NOMO-1 (cell line): ENCODE results near the gene INPP4B.

Source experiments
- DNase-seq, 2 experiments: peaks; one replicate each; lab custom pipeline; 2025; ENCODE audit not compliant: unreplicated experiment in 2 of 2; lab: John Stamatoyannopoulos, UW

INPP4B gene

DNA sequence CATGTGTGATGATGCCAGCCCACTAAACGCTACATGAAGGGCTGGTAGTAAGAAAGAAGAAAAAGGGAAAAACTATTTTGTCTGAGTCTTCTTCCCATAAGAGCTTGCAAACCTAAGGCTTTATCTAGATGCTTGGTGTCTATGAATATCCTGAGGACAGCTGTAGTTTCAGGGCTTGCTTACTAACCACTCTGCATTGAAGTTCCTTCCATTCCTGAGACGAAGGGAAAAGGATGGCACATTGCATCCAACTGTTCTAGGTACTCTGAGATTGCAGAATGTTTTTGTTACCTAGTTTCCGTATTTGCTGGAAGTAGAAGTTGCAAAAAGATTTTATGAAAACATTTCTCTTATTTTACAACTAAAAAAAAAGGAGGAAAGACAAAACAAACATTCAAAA is 665.1 kb downstream of the INPP4B start:
- DNase-seq, result no peak

DNA sequence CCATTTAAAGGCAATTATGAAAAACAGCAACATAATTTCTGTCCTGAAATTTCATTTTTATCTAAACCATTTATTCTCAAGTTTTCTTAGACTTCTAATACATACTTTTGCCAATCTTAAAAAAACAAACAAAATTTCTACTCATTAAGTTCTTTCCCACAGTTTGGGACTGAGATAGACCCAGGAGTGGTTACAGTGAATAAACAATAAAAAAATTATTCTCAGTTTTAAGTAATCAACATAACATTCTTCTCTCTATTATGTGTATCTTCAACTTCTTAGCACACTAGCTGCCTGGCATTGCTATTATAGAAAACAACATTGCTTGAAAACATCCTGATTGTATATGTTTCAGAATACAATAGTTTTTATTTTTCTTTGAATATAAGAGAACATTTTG is 676.9 kb downstream of the INPP4B start:
- no peak for DNase-seq

DNA sequence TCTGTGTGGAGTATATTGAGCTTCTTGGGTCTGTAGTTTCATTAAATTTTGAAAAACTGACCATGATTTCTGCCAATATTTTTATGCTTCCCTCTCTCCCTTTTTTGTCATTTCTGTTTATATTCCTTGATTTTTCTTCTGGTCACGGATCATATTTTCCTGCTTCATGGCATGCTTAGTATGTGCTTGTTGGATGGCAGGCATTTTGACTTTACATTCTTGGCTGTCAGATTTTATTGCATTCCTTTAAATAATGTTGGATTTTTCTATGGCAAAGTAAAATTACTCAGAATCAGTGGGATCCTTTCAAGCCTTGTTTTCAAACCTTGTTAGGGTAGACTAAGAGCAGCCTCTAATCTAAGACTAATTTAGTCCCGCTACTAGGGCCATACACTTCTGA is 677.9 kb downstream of the INPP4B start:
- no peak for DNase-seq

DNA sequence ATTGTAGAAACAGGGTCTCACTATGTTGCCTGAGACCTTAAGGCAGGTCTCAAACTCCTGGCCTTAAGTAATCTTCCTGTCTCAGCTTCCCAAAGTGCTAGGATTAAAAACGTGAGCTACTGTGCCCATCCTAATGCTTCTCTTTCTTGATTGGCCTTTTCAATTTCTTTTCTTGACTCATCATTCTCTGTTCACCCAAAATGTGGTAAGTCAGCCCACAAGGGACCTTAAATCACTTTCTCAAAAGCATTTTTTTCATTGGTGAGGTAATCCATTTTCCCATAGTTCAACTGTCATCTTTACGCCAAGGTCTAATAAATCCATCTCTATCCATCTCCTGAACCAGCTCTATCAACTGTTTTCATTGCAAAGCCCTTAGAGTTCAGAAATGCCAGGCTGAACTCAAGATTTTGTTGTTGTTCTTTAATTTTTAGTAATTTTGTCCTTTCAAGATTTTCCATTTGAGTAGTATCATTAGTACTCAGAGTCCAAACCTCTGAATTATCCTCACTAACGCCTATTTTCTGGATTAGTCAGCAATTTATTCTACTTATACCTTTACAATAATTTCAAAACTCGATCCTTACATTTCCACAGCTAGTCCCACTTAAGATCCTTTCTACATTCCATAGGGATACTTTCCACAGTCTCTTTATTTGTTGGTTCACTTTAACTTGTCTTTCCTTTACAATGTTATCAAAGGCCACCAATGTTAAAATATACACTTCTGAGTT is 681.2 kb downstream of the INPP4B start:
- DNase-seq, result no peak

DNA sequence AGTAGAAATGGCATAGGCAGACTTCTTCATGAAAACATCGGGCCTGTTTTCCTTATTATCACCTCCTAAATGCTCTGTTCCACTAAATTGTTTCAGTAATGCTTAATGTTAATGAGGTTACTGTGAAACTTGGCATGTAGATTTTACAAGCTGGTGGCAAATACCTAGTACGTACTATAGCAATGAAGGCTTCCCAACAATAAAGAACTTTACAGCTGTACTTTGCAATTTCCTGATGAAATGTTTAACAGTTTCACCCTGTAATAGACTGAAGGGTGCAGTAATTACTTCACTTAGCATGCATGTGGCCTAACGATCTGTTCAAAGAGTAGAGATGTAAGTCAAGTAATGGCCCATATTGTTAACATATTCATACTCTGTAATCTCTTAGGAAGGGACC is 685.0 kb downstream of the INPP4B start:
- DNase-seq, result no peak

DNA sequence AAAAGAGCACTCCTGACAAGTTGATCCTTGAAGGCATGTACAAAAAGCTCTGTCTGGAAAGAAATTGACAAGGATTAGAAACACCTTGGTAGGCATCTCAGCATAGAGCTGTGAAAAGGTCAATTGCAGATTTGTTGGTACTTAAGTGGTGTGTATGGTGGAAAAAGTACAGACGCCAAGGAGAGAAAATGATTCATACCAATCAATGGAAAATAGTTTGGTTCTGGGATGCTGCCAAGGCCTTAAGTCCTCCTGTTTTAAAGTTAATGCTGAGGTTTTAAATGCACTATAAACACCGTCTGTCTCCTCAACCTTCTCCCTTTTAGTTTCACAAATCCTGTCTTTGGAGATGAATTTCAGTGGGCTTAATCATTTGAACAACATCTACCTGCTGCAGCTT is 685.6 kb downstream of the INPP4B start:
- DNase-seq, result no peak

DNA sequence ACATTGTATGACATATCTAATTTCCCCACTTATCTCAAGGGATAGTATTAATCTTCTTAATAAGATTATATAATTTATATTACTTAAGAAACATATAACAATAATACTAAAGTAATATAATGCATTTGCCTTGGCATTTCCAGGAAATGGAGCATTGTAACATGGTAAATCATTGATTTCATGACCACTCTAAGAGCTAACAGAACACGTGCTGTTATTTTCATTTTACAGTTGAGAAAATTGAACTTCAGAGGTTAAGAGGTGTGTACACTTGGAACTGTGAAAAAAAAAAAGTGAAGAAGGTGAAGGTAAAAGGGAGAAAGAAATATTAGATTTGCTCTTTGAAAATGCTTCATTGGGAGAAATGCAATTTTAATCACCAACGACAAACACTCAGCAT is 687.1 kb downstream of the INPP4B start:
- no peak for DNase-seq

DNA sequence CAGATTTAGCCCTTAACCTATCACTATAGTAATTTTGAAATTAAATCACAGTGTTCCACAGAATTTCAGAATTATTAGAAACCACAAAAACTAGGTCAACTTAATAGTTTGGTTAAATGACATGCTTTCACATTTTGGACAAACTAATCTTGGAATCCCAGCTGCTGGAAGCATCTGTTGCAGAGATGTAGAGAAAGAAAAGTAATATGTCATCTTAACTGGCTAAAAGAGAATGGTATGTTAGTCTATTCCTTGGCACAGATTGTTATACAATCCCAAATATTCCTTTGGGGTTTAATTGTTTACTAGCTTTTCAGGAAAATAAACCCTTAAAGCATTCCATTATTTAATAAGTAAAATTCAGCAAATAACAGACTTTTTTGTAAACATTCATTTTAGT is 689.8 kb downstream of the INPP4B start:
- no peak for DNase-seq

DNA sequence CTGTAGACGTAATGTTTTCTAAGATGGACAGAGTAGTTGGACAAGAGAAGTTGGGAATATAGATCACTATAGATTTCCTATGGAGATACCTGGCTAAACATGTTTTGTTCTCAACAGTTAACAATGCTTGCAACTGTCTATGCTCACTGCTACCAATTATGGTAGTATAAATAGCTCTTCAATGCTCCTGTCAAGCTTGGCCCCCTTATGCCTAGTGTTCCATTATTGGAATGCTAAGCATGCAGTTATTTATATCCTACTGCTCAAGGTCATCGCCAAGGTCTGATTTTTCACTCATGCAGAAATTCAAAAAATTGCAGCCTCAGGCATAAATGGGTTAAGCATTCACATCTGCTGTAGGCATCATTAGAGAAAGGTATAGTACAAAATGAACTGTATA is 690.8 kb downstream of the INPP4B start:
- no peak for DNase-seq

DNA sequence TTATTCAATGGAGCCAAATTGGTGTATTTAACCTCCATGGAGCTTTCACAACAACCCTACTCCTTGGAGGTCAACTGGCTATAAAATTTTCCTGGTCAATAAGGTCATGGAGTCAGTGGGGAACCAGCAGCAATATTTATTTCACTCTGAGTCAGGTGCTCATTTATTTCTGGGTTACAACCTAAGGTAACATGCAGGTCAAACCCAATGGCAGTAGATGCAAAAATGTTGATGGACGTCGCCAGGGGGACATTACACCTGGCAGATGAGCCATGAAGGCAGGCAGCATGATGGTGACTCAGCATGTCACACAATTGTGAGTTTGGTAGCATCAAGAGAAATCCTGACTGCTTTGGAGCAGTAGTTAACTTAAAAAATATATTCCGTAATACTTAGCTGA is 695.6 kb downstream of the INPP4B start:
- no peak for DNase-seq

DNA sequence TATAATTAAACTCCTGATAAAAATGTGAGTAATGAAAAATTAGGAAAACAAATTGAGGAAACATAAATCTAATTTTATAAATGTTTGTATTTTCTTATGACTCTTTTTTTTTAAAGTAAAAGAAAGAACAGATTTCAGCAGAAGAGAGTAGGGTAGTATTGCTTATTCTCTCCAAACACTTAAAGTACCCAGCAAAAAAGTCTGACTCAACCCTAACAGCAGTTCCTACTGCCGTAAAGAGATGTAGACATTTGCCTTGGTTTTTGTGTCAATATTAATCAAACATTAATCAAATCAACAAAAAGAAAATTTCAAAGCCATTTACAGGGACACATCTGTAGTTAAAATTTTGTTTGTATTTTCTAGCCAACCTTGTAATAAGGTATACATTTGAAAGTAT is 701.3 kb downstream of the INPP4B start:
- DNase-seq, result no peak

DNA sequence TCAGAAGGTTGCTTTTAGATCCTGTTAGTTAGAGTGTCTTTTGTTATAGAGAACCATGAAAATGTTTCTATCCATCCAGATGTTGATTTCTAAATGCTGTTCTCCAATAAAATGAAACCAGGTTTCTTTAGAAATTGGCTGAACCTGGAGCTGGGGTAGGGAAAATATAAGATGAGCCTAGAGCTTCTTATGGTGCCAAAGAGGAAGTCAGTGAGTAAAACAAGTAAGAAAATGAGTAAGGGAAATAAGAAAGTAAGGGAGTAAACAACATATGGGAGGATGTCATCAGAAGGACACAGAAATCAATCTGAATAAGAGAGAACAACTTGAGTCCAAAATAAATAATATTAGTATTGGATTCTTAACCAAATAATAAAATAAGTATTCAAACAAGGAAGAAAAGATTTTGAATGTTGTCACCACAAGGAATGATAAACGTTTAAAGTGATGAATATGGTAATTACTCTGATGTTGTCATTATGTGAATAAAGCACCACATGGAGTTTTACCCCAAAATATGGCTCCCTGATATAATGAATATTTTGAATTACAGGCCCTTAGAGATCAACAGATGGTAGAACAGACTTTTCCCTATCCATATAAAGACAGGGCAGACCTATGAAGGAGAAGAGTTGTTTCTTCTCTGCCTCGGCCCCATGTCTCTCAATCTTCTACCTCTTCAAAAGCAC is 703.6 kb downstream of the INPP4B start:
- DNase-seq, result no peak

DNA sequence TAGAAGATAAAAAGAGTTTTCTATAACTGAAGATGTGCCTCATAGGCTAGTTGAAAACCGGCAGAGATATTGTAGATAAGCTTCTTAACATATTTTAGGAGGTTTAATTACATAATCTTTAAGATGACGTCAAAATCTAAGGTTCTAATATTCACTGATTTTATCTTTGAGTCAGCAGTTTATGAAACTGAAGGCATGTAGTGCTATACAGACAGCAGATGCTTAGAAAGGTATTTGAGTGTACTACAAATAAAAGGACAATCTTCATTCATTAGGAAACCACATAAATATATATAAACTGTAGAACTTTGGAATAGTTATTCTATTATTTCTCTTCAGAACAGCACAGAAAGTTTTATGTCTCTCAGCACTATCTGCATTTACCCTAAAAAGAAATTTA is 704.9 kb downstream of the INPP4B start:
- no peak for DNase-seq

DNA sequence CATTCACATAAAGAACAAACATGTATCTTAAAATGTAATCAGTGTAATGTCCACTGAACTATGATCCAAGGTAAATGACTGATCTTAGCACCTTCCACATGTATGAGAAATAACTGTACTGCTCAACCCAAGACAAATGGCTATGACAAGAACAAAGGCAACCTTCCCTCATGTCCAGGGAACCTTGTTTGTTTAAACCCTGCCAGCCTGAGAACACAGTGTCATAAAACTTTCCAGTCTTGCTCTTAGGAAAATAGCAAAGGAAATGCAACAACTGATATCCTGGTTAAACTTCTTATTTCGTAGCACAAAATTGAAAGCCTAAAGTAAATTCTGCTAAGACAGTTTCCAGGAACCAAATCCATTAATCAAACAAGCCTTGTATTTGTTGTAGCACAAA is 715.4 kb downstream of the INPP4B start:
- DNase-seq, result no peak

DNA sequence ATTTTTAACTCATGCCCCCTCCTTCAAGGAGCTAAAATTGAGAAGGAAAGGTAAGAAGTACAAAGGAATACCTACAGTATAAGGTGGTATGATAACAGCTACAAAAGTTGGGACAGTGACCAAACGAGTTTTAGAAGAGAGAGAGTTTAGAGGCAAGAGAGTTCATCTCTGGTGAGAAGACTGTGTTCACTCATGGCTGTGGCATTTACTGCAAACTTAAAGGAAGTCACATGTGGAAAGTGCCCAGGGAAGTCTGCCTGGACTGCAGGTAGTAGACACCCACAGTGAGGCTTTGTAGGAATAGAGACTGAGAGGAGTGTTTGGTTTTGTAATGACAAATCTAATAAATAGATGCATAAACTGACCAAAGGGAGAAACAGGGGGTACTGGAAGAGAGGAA is 716.2 kb downstream of the INPP4B start:
- no peak for DNase-seq

DNA sequence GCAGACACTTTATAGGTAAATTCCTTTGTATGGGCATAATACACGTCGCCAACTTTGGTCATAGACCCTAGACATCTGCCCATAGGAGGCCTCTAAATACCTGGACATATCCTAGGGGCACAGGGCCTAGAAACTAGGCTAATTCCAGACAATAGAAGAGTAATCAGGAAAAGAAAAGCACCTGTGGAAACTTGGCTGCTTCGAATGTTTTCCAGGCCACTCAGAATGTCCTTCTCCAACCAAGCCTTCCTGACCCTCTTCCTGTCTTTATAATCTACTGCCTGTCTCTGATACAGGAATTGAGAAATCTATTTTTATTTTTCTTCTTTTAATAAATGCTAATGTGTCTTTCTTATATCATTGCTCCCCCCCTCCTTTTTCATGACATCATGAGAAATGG is 716.6 kb downstream of the INPP4B start:
- DNase-seq, result no peak

DNA sequence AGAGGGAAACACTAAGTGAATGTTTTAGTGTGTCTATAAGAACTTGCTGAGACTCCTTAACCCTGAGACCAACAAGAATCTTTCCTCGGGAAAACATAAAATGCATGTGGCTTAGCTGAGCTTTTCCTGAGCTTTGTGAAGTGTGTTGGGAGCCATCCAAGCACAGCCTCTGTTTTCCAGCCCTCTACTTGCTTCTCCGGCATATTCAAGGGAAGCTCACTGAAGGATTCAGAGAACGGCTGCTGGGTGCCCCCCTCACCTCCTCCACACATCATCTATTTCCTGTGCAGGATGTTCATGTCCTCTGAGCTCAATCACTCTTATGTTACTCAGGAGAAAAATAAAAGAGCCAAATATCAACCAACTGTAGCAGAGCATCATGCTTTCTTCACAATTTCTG is 717.6 kb downstream of the INPP4B start:
- no peak for DNase-seq

DNA sequence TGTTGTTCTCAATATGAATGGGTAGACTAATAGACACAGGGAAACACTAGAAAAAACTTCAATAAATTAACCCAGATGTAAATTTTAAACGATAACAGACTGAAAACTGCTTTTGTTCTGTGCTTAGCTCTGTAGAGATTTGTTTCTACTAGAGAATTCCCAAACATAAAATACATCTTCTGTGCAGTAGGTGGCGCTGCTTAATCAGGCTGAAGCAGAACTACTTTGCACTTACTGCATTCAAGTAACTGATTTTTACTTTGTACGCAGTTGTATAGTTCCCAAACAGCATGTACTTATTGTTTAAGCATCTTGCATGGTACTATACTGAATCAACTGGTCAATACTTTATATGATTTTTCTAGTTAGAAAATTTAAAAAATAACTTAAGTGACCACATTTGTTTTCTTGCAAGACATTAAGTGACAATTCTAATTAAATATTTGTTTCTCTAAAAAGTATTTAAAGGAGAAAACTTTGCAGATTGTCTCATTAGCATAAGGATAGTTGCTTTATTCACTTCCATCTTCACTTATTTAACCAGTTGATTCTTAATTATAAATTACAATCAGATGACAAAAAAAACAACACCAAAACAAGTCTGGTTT is 719.1 kb downstream of the INPP4B start:
- peak; percentile 1 to 31 for DNase-seq

DNA sequence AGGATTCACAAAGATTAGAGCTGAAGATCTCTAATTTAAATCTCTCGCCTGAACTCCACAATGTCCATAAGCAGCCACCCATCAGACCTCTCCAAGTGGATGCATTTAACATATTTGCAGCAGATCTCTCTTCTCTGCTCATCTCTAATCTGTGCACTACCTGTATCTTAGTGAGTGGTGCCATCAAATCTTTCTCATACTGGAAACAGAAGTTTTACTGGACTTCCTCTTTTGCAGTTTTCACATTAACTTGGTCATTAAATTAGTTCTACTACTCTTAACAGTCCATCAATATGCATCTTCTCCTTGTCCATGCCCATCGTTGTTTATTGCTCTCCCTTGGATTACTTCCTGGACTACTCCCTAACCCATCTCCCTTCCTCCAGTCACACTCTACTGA is 721.2 kb downstream of the INPP4B start:
- DNase-seq, result peak in 1 of 2 experiments; percentile 1

DNA sequence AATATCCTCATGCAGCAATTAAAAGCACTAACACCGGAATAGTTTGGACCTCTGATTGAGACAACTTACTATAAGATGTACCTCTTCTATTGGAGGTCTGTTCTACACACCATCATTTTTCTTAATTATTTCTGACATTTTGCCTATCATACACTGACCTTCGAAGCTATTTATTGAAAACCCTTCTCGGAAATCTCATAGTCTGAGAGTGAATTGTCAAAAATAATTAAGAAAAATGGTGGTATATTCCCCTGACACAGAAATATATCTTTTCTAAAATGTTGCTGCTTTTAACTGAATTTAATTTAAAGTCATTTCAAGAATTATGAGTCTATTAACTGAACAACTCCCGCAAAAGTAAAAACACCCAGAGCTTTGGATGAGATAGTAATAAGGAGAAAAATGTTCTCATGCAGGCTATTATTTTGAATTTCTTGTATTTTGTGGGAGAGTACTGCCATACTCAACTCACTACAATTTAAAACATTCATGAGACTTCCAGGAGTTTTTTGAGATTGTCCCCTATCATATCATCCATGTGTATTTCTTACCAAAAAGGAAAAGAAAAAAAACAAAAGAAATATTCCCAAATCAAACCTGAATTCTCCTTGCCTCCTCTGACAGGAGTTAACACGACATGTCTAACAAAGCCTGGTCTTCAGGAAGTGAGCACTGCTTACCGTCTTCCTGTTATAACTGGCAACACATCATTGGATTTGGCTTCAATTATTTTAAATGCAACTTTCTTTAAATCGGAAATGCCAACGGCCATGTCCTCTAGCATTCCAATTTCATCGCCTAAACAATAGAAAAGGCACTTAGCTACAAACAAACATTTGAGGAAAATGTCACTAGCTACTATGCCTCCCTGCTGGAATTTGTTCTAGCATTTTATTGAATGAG is 724.4 kb downstream of the INPP4B start:
- no peak for DNase-seq

DNA sequence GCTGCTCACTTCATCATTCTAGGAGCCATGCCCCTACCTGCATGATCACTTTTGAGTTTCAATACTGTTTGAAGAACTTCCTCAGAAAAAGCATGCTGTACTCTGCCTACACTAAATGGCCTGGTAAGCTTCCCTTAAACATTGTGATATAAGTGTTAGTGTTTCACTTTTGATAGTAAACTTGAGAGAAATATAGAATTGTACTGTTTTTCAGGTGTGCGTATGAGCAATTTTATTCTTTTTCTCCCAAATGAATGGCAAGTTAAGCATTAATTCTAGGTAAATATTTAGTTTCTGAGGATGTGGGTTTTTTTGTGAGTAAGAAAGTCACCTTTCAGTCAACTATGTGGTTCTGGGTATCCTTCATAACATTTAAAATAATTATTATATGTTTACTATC is 725.2 kb downstream of the INPP4B start:
- no peak for DNase-seq
